Activated naive CD4-positive, alpha-beta T cell treated with anti-CD3 and anti-CD28 coated beads for 36 hours (primary cell): ENCODE measurements around the gene CTSH. TPM values are rescaled to one million over a fixed set of nuclear protein-coding genes. Genes with fewer than 3 reads are reported as not detected.

Experiments used
- CTCF ChIA-PET: fragments of 350-600 bp; sonication (Branson Sonifier 250); formaldehyde crosslinking; loops from one replicate; lab custom pipeline; 2021; ENCODE audit warnings: antibody characterized with exemption; lab: Charles Lee
- DNase-seq: peaks from one replicate; pipeline ENCODE4 v3.0.0-alpha.2; 2020
- H3K27ac Mint-ChIP-seq: one replicate; pipeline ENCODE4 v1.8.0; 2021; ENCODE audit warnings: mild to moderate bottlenecking, mixed read lengths
- H3K27me3 Mint-ChIP-seq: one replicate; pipeline ENCODE4 v1.8.0; 2021; ENCODE audit warnings: low read depth, mixed read lengths
- H3K36me3 Mint-ChIP-seq: one replicate; pipeline ENCODE4 v1.8.0; 2021; ENCODE audit warnings: low read depth, mixed read lengths
- H3K4me1 Mint-ChIP-seq: one replicate; pipeline ENCODE4 v1.8.0; 2021; ENCODE audit warnings: low read depth, mixed read lengths
- H3K4me3 Mint-ChIP-seq: one replicate; pipeline ENCODE4 v1.8.0; 2021; ENCODE audit warnings: mild to moderate bottlenecking, moderate library complexity, mixed read lengths
- H3K9me3 Mint-ChIP-seq: one replicate; pipeline ENCODE4 v1.8.0; 2021; ENCODE audit warnings: mixed read lengths
- intact Hi-C: fragments of 100-400 bp; cut with micrococcal nuclease; formaldehyde crosslinking; loops from one replicate; pipeline ENCODE4 v1.15.1; 2023
- total RNA-seq, 2 experiments: library from RNA; stranded (reverse); gene quantifications; one replicate each; pipeline ENCODE4 v1.2.3, GENCODE V29; 2021

CTSH gene, protein sequence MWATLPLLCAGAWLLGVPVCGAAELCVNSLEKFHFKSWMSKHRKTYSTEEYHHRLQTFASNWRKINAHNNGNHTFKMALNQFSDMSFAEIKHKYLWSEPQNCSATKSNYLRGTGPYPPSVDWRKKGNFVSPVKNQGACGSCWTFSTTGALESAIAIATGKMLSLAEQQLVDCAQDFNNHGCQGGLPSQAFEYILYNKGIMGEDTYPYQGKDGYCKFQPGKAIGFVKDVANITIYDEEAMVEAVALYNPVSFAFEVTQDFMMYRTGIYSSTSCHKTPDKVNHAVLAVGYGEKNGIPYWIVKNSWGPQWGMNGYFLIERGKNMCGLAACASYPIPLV
- total RNA-seq: 1 to 10 TPM; 4.7 to 5.1 TPM

DNA sequence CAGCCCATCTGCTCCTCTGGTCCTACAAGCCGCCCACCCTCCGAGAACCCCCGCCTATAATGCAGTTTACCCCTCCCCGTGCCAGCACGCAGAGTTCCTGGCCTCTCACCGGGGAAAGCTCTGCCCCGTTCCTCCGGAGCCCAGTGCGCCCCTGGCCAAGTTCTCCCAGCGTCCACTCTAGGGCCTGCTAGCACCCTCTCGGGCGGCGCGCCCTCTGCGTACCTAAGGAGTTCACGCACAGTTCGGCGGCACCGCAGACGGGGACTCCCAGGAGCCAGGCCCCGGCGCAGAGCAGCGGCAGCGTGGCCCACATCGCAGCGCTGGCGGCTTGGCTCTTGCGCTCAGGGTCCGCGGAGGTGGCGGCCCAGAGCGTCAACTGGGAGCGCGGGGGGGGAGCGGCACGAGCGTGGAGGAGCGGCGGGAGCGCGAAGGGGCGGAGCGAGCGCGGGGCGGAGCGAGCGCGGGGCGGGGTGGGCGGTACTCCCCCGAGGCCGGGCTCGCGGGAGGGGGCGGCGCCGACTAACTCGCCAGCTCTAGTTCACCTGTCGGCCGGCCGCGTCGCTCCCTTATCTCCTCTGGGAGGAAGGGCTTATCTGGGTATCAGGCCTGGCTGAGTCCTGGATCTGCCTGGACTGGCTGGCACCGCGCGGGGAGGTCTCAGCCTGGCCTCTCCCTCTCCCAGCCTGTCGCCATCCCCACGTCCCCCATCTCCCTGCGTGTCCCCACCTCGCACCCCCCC is at the start of gene CTSH:
Gene CTSH (minus strand): TSS at position 378 of the 739 bp plus-strand sequence. CDS start 65 bp downstream, at position 313.
- DNase-seq: peak; percentile 64
- H3K27me3 Mint-ChIP-seq: peaks cover 2% of the 10 kb centered on the region
- intact Hi-C loops: no loop called here
- no peak within 1 kb of the TSS for H3K27ac Mint-ChIP-seq
- peaks cover 1% of the 10 kb centered on the region for H3K36me3 Mint-ChIP-seq
- peaks cover 6% of the 10 kb centered on the region for H3K4me1 Mint-ChIP-seq
- H3K4me3 Mint-ChIP-seq: peak within 1 kb of the TSS; percentile 63
- no peaks in the 10 kb centered on the region for H3K9me3 Mint-ChIP-seq
- CTCF ChIA-PET: interaction anchor here (0.7 kb wide), 1 partner anchor 359 kb away, joined by 3 read pairs; no protein-coding TSS in a partner anchor

DNA sequence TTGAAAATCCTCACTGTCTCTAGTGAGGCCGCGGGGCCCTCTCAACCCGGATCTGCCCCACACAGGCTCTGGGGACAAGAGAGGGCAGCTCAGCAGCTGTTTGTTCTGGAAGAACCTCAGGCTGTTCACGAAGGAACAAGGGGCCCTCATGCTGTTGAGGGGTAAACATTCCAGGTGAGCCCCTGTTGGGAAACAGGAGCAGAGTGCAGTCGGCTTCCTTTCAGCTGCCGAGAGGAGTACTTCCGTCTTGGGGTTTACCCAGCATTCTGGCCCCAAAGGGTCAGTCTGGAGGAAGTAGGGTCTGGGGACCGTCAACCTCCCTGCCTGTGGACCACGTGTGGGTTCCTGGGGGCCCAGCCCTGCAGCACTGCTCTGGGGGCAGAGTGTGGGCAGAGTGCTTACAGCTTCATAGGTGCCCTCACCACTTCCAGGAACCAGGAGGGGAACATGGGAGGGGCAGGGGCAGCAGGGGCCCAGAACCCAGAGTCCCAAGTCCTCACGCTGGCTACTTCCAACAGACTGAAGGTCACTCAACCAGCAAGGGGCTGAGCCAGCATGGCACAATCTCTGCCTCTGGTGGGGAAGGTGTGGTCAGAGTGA is 49.2 kb upstream of the CTSH start:
- H3K4me1 Mint-ChIP-seq: no peaks in the 10 kb centered on the region
- no peak overlapping the region for H3K27ac Mint-ChIP-seq

DNA sequence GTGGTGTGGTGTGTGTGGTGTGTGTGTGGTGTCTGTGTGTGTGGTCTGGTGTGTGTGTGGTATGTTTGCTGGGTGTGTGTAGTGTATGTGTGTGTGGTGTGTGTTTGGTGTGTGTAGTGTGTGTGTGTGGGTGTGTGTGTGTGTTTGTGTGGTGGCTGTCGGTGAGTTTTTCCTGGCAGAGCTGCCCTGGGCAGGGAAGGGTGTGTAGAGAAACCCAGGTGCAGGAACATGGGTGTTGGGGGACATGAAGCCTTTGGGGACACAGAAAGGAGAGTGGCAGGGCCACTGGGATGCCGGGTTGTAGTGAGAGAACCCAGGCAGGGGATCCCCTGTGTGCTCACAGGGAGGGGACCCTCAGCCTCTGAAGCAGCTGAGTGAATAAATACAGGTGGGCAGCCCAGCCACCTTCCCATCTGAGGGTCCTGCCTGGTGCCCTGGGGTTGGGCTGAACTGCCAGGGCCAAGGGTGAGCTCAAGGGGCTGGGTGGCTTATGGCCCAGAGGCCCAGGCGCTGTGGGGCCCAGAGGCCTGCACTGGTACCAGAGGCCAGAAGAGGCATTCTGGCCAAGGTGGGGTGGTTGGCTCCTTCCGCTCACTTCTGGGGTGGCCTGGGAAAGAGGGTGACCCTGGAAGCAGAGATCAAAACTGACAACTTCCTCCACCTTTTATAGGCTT is 48.5 kb upstream of the CTSH start:
- Mint-ChIP-seq H3K4me3 (no peak overlapping the region), H3K9me3 (no peaks in the 10 kb centered on the region), H3K36me3 (no peaks in the 10 kb centered on the region), H3K27ac (no peak overlapping the region), H3K4me1 (no peaks in the 10 kb centered on the region), H3K27me3 (no peaks in the 10 kb centered on the region)
- DNase-seq: no peak
- CTCF ChIA-PET: no interaction called here
- intact Hi-C loops: no loop called here

More for the DNA sequence above, 49.2 kb upstream of the CTSH start:
- CTCF ChIA-PET: no interaction called here
- Mint-ChIP-seq H3K27me3 (no peaks in the 10 kb centered on the region), H3K9me3 (no peaks in the 10 kb centered on the region), H3K36me3 (no peaks in the 10 kb centered on the region), H3K4me3 (no peak overlapping the region)
- DNase-seq: no peak
- intact Hi-C loops: no loop called here

DNA sequence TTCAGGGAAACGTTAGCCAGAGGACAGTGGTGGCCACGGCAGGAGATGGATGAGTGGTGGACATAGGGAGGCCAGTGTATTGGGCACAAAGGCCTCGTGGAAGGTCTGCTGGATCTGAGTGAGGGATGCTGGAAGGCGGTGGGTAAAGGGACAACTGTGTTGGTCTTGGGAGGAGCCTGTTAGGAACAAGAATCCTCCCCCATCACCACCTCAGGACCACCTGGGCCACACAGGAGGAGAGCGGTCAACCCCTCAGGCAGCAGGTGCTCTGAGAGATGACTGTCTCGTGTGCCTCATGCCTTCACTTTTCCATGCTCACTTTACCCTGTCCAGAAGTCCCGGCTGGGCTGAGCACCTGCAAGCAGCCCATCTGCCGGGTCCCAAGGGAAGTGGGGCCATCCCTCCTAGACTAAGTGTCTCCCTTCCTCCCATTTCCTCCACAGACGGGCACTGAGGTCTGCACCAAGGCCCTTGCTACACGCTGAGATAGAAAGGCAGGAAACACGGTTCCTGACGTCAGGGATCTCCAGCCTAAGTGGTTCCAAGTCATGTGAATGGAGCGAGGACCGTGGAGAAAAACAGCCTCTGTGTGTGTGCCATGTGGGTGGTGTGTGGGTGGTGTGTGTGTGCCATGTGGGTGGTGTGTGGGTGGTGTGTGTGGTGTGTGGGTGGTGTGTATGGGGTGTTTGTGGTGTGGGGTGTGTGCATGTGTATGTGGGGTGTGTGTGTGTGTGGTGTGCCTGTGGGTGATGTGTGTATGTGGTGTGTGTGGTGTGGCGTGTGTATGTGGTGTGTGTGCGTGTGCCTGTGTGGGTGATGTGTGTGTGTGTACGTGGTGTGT is 47.8 kb upstream of the CTSH start:
- DNase-seq: no peak
- H3K9me3 Mint-ChIP-seq: no peaks in the 10 kb centered on the region
- H3K27ac Mint-ChIP-seq: no peak overlapping the region
- CTCF ChIA-PET: no interaction called here
- H3K27me3 Mint-ChIP-seq: no peaks in the 10 kb centered on the region
- H3K4me1 Mint-ChIP-seq: no peaks in the 10 kb centered on the region
- no peak overlapping the region for H3K4me3 Mint-ChIP-seq
- H3K36me3 Mint-ChIP-seq: no peaks in the 10 kb centered on the region
- intact Hi-C loops: no loop called here

DNA sequence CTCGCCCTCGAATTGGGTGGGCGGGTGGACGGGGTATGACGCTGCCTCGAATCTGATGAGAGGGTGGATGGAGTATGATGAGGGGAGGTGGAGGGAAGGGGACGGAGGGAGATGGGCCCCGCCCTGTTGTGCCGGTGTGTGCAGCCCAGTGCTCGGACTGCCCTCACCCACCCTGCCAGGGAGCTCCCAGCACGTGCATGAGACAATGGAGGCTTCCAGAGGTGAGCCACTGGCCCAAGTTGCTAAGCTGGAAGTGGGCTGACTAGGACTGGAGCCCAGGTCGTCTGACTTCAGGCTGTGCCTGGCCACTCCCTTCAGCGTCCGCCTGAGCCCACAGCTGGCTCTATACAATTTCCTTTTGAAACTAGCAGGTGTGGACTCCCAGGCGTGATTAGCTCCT is 47.0 kb upstream of the CTSH start:
- H3K4me1 Mint-ChIP-seq: no peaks in the 10 kb centered on the region
- intact Hi-C loops: no loop called here
- H3K4me3 Mint-ChIP-seq: no peak overlapping the region
- H3K27ac Mint-ChIP-seq: no peak overlapping the region
- CTCF ChIA-PET: no interaction called here
- H3K9me3 Mint-ChIP-seq: no peaks in the 10 kb centered on the region
- H3K36me3 Mint-ChIP-seq: no peaks in the 10 kb centered on the region
- no peak for DNase-seq
- no peaks in the 10 kb centered on the region for H3K27me3 Mint-ChIP-seq

DNA sequence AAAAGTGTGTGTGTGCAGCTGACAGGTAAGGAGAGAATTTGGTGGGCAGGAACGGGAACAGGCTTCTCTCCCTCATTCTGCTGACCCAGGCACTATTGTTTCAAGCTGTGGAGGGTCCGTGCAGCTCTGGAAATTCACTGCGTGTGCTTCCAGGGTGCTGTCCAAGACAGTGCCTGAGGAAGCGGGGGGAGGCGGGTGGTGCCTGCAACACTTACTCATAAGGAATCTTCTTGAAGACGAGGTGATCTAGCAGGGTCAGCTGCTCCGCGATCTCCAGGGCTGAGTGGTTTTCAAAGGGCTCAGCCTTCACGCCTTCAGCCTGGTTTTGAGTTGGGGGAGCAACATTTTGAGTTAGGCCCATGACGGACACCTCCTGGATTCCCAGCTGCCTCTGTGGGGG is 46.6 kb upstream of the CTSH start:
- no peaks in the 10 kb centered on the region for H3K9me3 Mint-ChIP-seq
- intact Hi-C loops: no loop called here
- no peak overlapping the region for H3K4me3 Mint-ChIP-seq
- H3K27ac Mint-ChIP-seq: no peak overlapping the region
- H3K27me3 Mint-ChIP-seq: no peaks in the 10 kb centered on the region
- no peaks in the 10 kb centered on the region for H3K36me3 Mint-ChIP-seq
- no peak for DNase-seq
- no peaks in the 10 kb centered on the region for H3K4me1 Mint-ChIP-seq
- CTCF ChIA-PET: no interaction called here

DNA sequence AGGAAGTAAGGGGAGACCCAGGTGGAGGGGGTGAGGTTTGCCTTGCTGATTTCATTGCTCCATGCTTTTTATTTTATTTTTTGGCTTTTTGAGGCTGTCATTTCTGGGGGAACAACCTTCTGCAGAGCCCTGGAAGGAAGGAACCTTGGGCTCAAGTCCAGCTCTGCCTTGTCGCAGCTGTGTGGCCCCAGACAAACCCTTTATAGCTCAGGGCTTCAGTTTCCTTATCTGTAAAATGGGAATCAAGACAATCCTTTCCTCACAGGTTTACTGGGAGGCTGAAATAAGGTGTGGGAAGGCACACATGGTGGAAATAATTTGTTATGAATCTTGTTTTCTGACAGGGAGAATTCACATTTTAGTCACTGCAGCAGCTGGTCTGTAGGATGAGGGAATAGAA is 45.4 kb upstream of the CTSH start:
- CTCF ChIA-PET: no interaction called here
- Mint-ChIP-seq H3K36me3 (no peaks in the 10 kb centered on the region), H3K27me3 (no peaks in the 10 kb centered on the region), H3K9me3 (no peaks in the 10 kb centered on the region), H3K4me1 (no peaks in the 10 kb centered on the region), H3K27ac (no peak overlapping the region), H3K4me3 (no peak overlapping the region)
- intact Hi-C loops: no loop called here
- DNase-seq: no peak

DNA sequence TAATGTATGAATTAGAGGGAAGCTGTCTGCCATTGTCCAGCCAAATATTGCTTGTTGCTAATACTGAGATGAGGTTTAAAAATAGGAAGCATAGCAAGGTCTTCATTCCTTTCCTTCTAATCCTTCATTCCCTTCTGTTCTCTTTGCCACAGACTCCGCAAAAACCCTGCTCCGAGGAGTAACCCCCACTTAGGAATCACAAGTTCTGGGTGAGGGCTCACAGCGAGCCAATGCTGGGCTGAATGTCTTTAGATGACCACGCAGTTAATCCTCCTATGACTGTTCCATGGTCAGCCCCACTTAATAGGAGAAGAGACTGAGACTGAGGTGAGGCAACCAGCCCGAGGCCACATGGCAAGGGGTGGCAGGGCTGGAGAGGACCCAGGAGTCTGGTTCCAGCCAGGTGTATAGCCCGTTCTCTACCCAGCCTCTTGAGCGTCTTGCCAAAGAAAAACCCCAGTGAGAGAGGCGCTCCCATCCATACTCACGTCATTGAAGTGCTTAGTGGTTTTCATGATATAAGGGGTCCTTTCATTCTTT is 44.9 kb upstream of the CTSH start:
- Mint-ChIP-seq H3K4me3 (no peak overlapping the region), H3K9me3 (no peaks in the 10 kb centered on the region), H3K36me3 (no peaks in the 10 kb centered on the region), H3K27me3 (no peaks in the 10 kb centered on the region), H3K27ac (no peak overlapping the region), H3K4me1 (no peaks in the 10 kb centered on the region)
- CTCF ChIA-PET: interaction anchor here (0.8 kb wide), 1 partner anchor 10 kb away, joined by 3 read pairs; no protein-coding TSS in a partner anchor
- no peak for DNase-seq
- intact Hi-C loops: no loop called here

DNA sequence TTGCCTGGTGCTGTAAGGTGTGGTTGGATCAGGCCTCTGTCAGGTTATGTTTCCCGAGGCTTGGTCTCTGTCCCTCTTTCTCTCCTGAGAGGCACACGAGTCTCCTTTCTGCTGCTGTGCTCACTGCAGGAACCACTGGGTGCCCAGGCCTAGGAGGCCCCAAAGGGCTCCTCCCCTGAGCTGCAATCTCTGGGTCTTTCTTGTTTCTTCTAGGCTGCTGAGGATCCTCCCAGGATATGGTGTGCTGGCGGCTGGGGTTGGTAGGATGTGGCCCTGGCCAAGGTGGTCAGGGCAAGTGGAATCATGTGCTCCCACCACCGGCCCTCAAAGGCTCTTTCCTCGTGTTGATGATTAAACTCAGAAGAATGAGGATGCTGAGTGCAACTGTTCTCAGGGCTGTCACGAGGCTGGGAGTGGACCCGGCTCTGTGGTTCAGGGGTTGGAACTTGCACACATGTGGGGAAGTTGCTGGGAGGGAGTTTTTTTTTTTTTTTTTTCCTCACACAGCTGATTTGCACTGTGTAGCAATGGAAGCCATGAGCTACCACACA is 43.6 kb upstream of the CTSH start:
- Mint-ChIP-seq H3K27me3 (no peaks in the 10 kb centered on the region), H3K36me3 (no peaks in the 10 kb centered on the region), H3K27ac (no peak overlapping the region), H3K4me3 (no peak overlapping the region), H3K9me3 (no peaks in the 10 kb centered on the region), H3K4me1 (no peaks in the 10 kb centered on the region)
- peak; percentile 10 for DNase-seq
- CTCF ChIA-PET: interaction anchor here (0.6 kb wide), 1 partner anchor 318 kb away, joined by 3 read pairs; no protein-coding TSS in a partner anchor
- intact Hi-C loops: no loop called here

DNA sequence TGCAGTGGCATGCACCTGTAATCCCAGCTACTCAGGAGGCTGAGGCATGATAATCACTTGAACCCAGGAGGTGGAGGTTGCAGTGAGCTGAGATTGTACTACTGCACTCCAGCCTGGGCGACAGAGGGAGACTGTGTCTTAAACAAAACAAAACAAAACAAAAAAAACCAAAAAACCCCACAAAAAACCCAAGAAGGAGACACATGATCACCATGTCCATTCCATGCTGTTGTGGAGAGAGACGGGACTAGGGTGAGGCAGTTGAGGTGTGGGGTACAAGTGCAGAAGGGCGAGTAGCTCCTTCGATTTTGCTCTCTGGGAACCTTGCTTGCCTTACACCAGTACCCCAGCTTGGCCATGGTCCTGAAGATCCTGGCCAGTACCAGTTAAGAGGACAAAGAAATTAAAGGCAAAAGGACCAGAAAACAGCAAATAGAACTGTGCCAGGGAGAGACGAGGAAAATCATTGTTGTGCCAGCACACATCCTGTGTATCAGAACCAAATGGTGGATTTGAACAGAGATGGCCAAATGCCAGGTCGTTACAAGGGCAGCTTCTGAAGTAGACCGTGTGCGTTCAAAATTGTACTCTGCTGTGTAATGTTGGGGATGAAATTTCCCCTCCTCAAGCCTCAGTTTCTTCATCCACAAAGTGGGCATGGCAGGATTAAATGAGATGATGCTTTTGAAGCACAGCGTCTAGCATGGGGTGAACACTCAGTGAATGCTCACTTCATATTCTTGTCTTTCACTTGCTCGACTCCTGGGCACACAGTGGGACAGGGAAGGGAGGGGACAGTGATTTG is 42.9 kb upstream of the CTSH start:
- CTCF ChIA-PET: no interaction called here
- no peak overlapping the region for H3K27ac Mint-ChIP-seq
- H3K4me3 Mint-ChIP-seq: no peak overlapping the region
- H3K27me3 Mint-ChIP-seq: no peaks in the 10 kb centered on the region
- intact Hi-C loops: no loop called here
- no peak for DNase-seq
- H3K9me3 Mint-ChIP-seq: no peaks in the 10 kb centered on the region
- H3K4me1 Mint-ChIP-seq: no peaks in the 10 kb centered on the region
- no peaks in the 10 kb centered on the region for H3K36me3 Mint-ChIP-seq
